ENCODE data around the gene EFCAB14. TPM values are rescaled to one million over a fixed set of nuclear protein-coding genes. Genes with fewer than 3 reads are reported as not detected.
A peak's percentile ranks its signal among the peaks of the same experiment; 100 is the strongest.
"Not testable (repeated sequence)": the region's sequence is repeated elsewhere in the genome, so short reads cannot be mapped to it uniquely, and the experiment has no call there.

The EFCAB14 gene
- total RNA-seq, 1 donor from 2014 or later = 41.5 TPM

DNA sequence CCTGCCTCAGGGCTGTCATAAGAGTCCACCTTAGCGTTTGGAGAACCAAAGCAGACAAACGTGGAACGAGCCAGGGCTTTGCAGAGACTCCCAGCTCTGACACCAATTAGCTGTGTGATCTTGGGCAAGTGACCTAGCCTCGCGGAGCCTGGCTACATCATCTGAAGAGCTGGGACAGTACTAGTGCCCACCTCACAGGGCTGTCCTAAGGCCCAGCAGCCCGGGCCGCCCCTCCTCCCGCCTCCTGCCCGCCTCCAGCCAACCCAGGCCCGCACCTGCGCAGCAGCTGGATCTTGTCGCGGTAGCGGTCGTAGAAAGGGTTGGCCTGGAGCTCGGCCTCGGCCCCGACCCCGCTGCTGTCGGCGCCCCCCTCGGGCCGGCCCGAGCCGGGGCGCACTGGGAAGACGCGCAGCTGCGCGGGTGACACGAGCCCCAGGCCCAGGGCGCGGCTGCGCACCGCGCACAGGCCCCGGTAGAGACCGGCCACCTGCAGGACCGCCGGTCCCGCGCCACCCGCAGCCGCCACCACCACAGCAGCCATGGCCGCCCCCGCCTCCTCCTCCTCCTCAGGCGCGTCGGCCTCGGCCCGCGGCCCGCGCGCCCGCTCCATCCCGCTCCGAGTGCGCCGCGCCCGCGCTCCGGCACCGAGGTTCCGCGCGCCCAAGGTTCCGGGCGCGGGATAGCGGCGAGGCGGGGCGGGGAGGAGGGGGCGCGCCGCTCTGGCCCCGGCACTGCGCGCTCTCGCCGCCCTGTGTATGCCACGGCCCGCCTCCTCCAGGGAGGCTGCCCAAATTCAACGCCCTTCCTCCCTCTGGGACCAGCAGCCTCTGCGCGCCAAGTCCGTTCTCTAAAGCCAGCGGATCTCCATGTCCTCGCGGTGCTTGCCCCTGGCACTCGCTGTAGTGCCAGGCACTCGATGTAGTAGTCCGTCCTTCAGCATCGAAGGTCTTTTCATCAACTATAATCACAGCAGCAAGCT is 50.8 kb downstream of the EFCAB14 start, which contains the start of gene ATPAF1:
ATPAF1 (minus strand) TSS at position 583 of the 979 bp plus-strand sequence; CDS start at position 541, 42 bp downstream.
- DNase-seq (ENCODE audit: low read depth) = no peak
- peak within 1 kb of the TSS; percentile 79 for H3K4me3 ChIP-seq (ENCODE audit: low read depth, low read length)
- TF ChIP-seq, protein P1, sequence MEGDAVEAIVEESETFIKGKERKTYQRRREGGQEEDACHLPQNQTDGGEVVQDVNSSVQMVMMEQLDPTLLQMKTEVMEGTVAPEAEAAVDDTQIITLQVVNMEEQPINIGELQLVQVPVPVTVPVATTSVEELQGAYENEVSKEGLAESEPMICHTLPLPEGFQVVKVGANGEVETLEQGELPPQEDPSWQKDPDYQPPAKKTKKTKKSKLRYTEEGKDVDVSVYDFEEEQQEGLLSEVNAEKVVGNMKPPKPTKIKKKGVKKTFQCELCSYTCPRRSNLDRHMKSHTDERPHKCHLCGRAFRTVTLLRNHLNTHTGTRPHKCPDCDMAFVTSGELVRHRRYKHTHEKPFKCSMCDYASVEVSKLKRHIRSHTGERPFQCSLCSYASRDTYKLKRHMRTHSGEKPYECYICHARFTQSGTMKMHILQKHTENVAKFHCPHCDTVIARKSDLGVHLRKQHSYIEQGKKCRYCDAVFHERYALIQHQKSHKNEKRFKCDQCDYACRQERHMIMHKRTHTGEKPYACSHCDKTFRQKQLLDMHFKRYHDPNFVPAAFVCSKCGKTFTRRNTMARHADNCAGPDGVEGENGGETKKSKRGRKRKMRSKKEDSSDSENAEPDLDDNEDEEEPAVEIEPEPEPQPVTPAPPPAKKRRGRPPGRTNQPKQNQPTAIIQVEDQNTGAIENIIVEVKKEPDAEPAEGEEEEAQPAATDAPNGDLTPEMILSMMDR (conservative IDR thresholded peaks at IDR 0.05; ENCODE audit: low read depth, low read length) = no peak

DNA sequence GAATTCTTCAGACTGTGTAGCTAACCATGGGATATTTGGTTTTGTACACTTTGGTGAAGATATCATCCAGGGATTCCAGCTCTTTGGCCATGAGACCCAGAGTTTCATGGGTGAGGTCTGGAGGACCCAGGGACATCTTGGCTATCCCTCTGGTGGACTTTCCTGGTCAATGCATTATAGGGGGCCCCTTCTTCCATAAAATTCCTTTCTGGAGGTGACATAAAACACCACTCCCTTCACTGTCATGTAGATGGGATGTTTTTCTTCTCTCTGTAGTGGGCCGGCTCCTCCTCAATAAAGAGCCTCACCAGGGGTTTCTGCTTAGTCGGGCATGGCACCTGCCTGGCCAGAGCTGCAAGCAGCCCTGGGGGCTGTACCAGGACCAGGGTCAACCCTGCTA is 52.9 kb downstream of the EFCAB14 start:
- no peak overlapping the region for H3K4me3 ChIP-seq (ENCODE audit: low read depth, low read length)
- no peak for DNase-seq (ENCODE audit: low read depth)
- TF ChIP-seq, protein P1 (conservative IDR thresholded peaks at IDR 0.05; ENCODE audit: low read depth, low read length) = no peak

- not testable (repeated sequence) for DNase-seq (ENCODE audit: low read depth)
Observed at GRCh38 chr1:46662919-46663318, 56.0 kb downstream of the EFCAB14 start.

GRCh38 chr1:46660116-46660515 is 58.8 kb downstream of the EFCAB14 start:
- not testable (repeated sequence) for H3K4me3 ChIP-seq (ENCODE audit: low read depth, low read length); DNase-seq (ENCODE audit: low read depth)

More at GRCh38 chr1:46662919-46663318, 56.0 kb downstream of the EFCAB14 start:
- not testable (repeated sequence) for H3K4me3 ChIP-seq (ENCODE audit: low read depth, low read length)

GRCh38 chr1:46659307-46659870 is 59.5 kb downstream of the EFCAB14 start:
- H3K4me3 ChIP-seq (ENCODE audit: low read depth, low read length) = no peak overlapping the region
- TF ChIP-seq, protein P1 (conservative IDR thresholded peaks at IDR 0.05; ENCODE audit: low read depth, low read length) = no peak
- no peak for DNase-seq (ENCODE audit: low read depth)

DNA sequence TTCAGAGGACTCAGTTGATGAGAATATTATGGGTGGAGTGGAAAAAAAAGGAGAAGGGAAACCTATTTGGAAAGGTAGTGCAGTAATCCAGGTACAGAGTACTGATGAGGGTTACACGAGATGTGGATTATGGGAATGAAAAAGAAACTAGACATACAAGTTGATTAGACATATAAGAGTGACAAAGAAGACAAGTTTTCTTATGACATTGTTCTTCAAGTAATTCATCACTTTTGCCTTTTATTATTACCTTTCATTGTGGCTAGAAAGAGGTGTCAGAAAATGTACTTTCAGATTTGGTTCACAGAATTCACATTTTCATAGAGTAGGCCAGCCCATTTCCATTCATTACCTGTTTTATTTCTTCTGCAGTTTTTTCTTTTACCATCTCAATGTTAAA is 61.1 kb downstream of the EFCAB14 start:
- DNase-seq (ENCODE audit: low read depth) = no peak
- TF ChIP-seq, protein P1 (conservative IDR thresholded peaks at IDR 0.05; ENCODE audit: low read depth, low read length) = no peak
- H3K4me3 ChIP-seq (ENCODE audit: low read depth, low read length) = no peak overlapping the region

GRCh38 chr1:46656643-46657042 is 62.3 kb downstream of the EFCAB14 start:
- no peak for DNase-seq (ENCODE audit: low read depth)
- H3K4me3 ChIP-seq (ENCODE audit: low read depth, low read length) = no peak overlapping the region
- TF ChIP-seq, protein P1 (conservative IDR thresholded peaks at IDR 0.05; ENCODE audit: low read depth, low read length) = no peak
